HCT116 (cell line): ENCODE measurements around the gene OSBPL8. TPM values are rescaled to one million over a fixed set of nuclear protein-coding genes. Genes with fewer than 3 reads are reported as not detected.

Experiments
- ATAC-seq: fragments of 200-7000 bp; cut with Tn5 transposase; 2 replicates; pipeline ENCODE4 v1.9.1; 2020; ENCODE audit warnings: mild to moderate bottlenecking, moderate library complexity
- BruUV-seq: library from RNA; stranded (reverse); fragments of 400-500 nt; replicated peaks from 2 replicates; lab custom pipeline; 2021; lab: Mats Ljungman, UMichigan
- CTCF ChIA-PET: fragments of 300-600 bp; sonication (Branson Sonifier 250); formaldehyde crosslinking; loops from one replicate; lab custom pipeline; 2021; ENCODE audit warnings: antibody characterized with exemption; lab: Charles Lee
- POLR2A ChIA-PET: fragments of 300-600, 350-600 bp; sonication (Branson Sonifier 250); formaldehyde crosslinking; loops from one replicate; lab custom pipeline; 2021; ENCODE audit warnings: antibody characterized with exemption; lab: Charles Lee
- RAD21 ChIA-PET, 2 experiments: fragments of 300-600 bp; sonication (Branson Sonifier 250); formaldehyde crosslinking; loops; one replicate each; lab custom pipeline; 2023; ENCODE audit warnings: low total read pairs in 2 of 2; ENCODE audit not compliant: uncharacterized antibody in 2 of 2, unreplicated experiment in 2 of 2, low non-redundant PET in 1 of 2; lab: Charles Lee
- DNase-seq: peaks from one replicate; pipeline ENCODE4 v3.0.0-alpha.2; 2010; ENCODE audit warnings: low read depth, low spot score
- H2AFZ ChIP-seq: fragments of 200-600 bp; shearing (Covaris generic), sonication (generic); 2 replicates; pipeline ENCODE4 v1.6.1; 2017; ENCODE audit warnings: low read depth, mixed run types, mixed read lengths, antibody characterized with exemption, low read length; ENCODE audit not compliant: poor library complexity, severe bottlenecking
- H3K27ac ChIP-seq: 2 replicates; pipeline ENCODE4 v1.5.1; 2012; ENCODE audit warnings: low read depth, low read length
- H3K27me3 ChIP-seq: fragments of 200-600 bp; sonication (generic); 2 replicates; pipeline ENCODE4 v1.6.1; 2016; ENCODE audit warnings: mixed run types, low read length, mixed read lengths; ENCODE audit not compliant: insufficient read depth
- H3K36me3 ChIP-seq, 2 experiments: fragments of 200-500 bp in 1 of 2; fragments of 200-600 bp in 1 of 2; sonication (Bioruptor generic) in 1 of 2; sonication (generic) in 1 of 2; 2 replicates each; pipeline versions ENCODE4 v1.5.1 to v1.6.1; 2014 to 2016; ENCODE audit warnings: low read length in 2 of 2, inconsistent platforms in 1 of 2, mixed read lengths in 1 of 2, mixed run types in 1 of 2; ENCODE audit not compliant: insufficient read depth in 2 of 2, control insufficient read depth in 1 of 2
- H3K4me1 ChIP-seq, 2 experiments: fragments of 200-600 bp in 1 of 2; sonication (generic) in 1 of 2; 2 replicates each; pipeline versions ENCODE4 v1.5.1 to v1.6.1; 2012 to 2017; ENCODE audit warnings: low read length in 2 of 2, inconsistent platforms in 1 of 2, mild to moderate bottlenecking in 1 of 2, mixed read lengths in 1 of 2, mixed run types in 1 of 2, moderate library complexity in 1 of 2; ENCODE audit not compliant: insufficient read depth in 2 of 2, control insufficient read depth in 1 of 2
- H3K4me2 ChIP-seq: fragments of 200-600 bp; sonication (generic); 2 replicates; pipeline ENCODE4 v1.6.1; 2017; ENCODE audit warnings: mixed run types, low read length, mixed read lengths
- H3K4me3 ChIP-seq, 2 experiments: fragments of 200-600 bp in 1 of 2; sonication (generic) in 1 of 2; replicated peaks in 1 of 2; 2 replicates each; pipeline ENCODE4 v1.5.1; 2011 to 2016; ENCODE audit warnings: low read length in 2 of 2, control low read depth in 1 of 2, low read depth in 1 of 2, mild to moderate bottlenecking in 1 of 2, mixed read lengths in 1 of 2, mixed run types in 1 of 2
- H3K79me2 ChIP-seq: fragments of 200-600 bp; sonication (generic); 2 replicates; pipeline ENCODE4 v1.6.1; 2017; ENCODE audit warnings: mild to moderate bottlenecking, mixed run types, low read length, moderate library complexity, mixed read lengths; ENCODE audit not compliant: insufficient read depth
- H3K9ac ChIP-seq: fragments of 200-600 bp; sonication (generic); 2 replicates; pipeline ENCODE4 v1.6.1; 2016; ENCODE audit warnings: low read length, mixed read lengths
- H3K9me2 ChIP-seq: fragments of 200-600 bp; sonication (generic), shearing (Covaris generic); 2 replicates; pipeline ENCODE4 v1.6.1; 2017; ENCODE audit warnings: mixed run types, mild to moderate bottlenecking, moderate library complexity; ENCODE audit not compliant: insufficient read depth
- H3K9me3 ChIP-seq, 2 experiments: fragments of 200-500 bp in 1 of 2; fragments of 200-600 bp in 1 of 2; sonication (Bioruptor generic) in 1 of 2; sonication (generic) in 1 of 2; 2 replicates each; pipeline ENCODE4 v1.6.1; 2014 to 2017; ENCODE audit warnings: low read length in 2 of 2, mixed read lengths in 2 of 2, inconsistent platforms in 1 of 2, low read depth in 1 of 2, mild to moderate bottlenecking in 1 of 2, mixed run types in 1 of 2, moderate library complexity in 1 of 2; ENCODE audit not compliant: control insufficient read depth in 1 of 2, insufficient read depth in 1 of 2
- H4K20me1 ChIP-seq: fragments of 200-600 bp; sonication (generic), shearing (Covaris generic); 2 replicates; pipeline ENCODE4 v1.6.1; 2017; ENCODE audit warnings: mixed run types, mild to moderate bottlenecking, moderate library complexity; ENCODE audit not compliant: insufficient read depth
- CEBPB ChIP-seq: IDR thresholded peaks from 2 replicates; pipeline ENCODE4 v1.6.1; 2012; ENCODE audit warnings: low read depth
- EZH2 ChIP-seq: fragments of 200-600 bp; sonication (generic); IDR thresholded peaks from 2 replicates; pipeline ENCODE4 v1.6.1; 2017; ENCODE audit warnings: antibody characterized with exemption, mixed run types
- JUND ChIP-seq: IDR thresholded peaks from 2 replicates; pipeline ENCODE4 v1.6.1; 2012
- POLR2AphosphoS5 ChIP-seq: IDR thresholded peaks from 2 replicates; pipeline ENCODE4 v1.6.1; 2011; ENCODE audit warnings: mild to moderate bottlenecking, low read depth, low read length, moderate library complexity
- TCF7L2 ChIP-seq: IDR thresholded peaks from 2 replicates; pipeline ENCODE4 v1.7.0; 2011; ENCODE audit warnings: borderline replicate concordance, inconsistent platforms; ENCODE audit not compliant: insufficient read depth, insufficient read length; ENCODE audit errors: extremely low read depth
- intact Hi-C: fragments of 100-400 bp; cut with micrococcal nuclease; formaldehyde crosslinking; loops from 2 replicates; pipeline ENCODE4 v1.10.0; 2022
- total RNA-seq: library from RNA; stranded (reverse); gene quantifications from one replicate; pipeline ENCODE4 v1.2.1, GENCODE V29; 2021; ENCODE audit not compliant: unreplicated experiment
- TF ChIP-seq, protein P1 (sequence below): IDR thresholded peaks from 2 replicates; pipeline ENCODE4 v1.6.1; 2012; ENCODE audit warnings: low read depth
- TF ChIP-seq, protein P2 (sequence below): IDR thresholded peaks from 2 replicates; pipeline ENCODE4 v1.6.1; 2012

The OSBPL8 gene
- total RNA-seq, 1 experiment from 2014 or later = 115 TPM

DNA sequence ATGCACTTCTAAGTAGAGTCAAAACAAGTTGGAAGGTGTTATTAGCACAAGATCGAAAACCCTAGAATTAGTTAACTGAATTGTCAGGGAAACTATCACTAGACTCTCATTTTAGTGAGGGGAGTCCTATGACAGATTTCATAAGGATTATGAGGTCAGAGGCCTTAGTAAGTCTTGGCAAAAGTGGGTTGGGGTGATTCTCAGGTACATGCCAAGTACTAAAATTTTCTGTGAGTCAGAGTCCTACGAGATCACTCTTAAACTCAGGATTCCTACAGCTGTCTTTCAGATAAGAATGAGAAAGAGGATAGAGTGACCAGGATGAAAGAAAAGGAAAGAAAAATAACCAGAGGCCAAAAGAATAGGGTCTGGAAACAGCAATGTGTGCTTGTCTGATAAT lies 160.5 kb downstream of the OSBPL8 start:
- no peaks in the 10 kb centered on the region for H3K79me2 ChIP-seq
- no peak for ATAC-seq
- no peaks in the 10 kb centered on the region for H3K9me2 ChIP-seq
- no peak overlapping the region for H3K4me2 ChIP-seq
- H4K20me1 ChIP-seq = no peaks in the 10 kb centered on the region
- no peaks in the 10 kb centered on the region for H3K9me3 ChIP-seq
- ChIA-PET CTCF (no interaction called here), POLR2A (no interaction called here)
- no peaks in the 10 kb centered on the region for H3K27me3 ChIP-seq
- H3K36me3 ChIP-seq = peaks cover 4 to 8% of the 10 kb centered on the region in 2 experiments; a peak in 1 of 4 replicates
- no peak overlapping the region for H3K4me3 ChIP-seq
- no peak overlapping the region for H2AFZ ChIP-seq
- no peak overlapping the region for H3K9ac ChIP-seq
- DNase-seq = no peak
- no TSS peak for BruUV-seq
- no peaks in the 10 kb centered on the region for H3K4me1 ChIP-seq
- intact Hi-C loops = no loop called here
- TF ChIP-seq TCF7L2 = no peak
- no peak for TF ChIP-seq POLR2AphosphoS5
- TF ChIP-seq, all 23 proteins: peak for 0
- no peak overlapping the region for H3K27ac ChIP-seq
- RAD21 ChIA-PET = no interaction called here

DNA sequence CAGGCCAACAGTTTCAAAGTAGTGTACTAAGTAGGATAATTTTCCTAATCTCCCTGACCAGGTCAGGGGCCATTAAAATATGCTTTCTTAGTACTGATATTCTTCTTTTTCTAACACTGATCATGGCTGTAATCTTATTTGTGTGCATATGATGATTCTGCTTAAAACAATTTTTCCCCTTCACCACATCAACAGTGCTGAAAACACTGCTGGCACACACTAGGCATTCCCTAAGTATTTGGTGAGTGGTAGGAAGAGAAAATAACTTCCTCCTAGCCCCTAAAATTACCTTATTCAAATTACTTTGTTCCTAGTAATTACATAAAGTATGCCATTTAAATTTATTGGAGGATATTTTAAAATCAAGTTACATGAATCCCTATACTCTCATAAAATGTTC lies 161.5 kb downstream of the OSBPL8 start:
- Histone ChIP-seq H3K4me3 (no peak overlapping the region), H3K9me2 (no peaks in the 10 kb centered on the region), H3K36me3 (peaks cover 4 to 8% of the 10 kb centered on the region in 2 experiments; a peak in 1 of 4 replicates), H3K79me2 (no peaks in the 10 kb centered on the region), H3K9ac (no peak overlapping the region), H3K27me3 (no peaks in the 10 kb centered on the region), H4K20me1 (no peaks in the 10 kb centered on the region), H2AFZ (no peak overlapping the region), H3K4me2 (no peak overlapping the region), H3K27ac (no peak overlapping the region), H3K9me3 (no peaks in the 10 kb centered on the region), H3K4me1 (no peaks in the 10 kb centered on the region)
- ChIA-PET CTCF (no interaction called here), POLR2A (no interaction called here), RAD21 (no interaction called here)
- intact Hi-C loops = no loop called here
- no TSS peak for BruUV-seq
- no peak for DNase-seq
- no peak for ATAC-seq
- no peak for TF ChIP-seq EZH2
- TF ChIP-seq, protein P1, sequence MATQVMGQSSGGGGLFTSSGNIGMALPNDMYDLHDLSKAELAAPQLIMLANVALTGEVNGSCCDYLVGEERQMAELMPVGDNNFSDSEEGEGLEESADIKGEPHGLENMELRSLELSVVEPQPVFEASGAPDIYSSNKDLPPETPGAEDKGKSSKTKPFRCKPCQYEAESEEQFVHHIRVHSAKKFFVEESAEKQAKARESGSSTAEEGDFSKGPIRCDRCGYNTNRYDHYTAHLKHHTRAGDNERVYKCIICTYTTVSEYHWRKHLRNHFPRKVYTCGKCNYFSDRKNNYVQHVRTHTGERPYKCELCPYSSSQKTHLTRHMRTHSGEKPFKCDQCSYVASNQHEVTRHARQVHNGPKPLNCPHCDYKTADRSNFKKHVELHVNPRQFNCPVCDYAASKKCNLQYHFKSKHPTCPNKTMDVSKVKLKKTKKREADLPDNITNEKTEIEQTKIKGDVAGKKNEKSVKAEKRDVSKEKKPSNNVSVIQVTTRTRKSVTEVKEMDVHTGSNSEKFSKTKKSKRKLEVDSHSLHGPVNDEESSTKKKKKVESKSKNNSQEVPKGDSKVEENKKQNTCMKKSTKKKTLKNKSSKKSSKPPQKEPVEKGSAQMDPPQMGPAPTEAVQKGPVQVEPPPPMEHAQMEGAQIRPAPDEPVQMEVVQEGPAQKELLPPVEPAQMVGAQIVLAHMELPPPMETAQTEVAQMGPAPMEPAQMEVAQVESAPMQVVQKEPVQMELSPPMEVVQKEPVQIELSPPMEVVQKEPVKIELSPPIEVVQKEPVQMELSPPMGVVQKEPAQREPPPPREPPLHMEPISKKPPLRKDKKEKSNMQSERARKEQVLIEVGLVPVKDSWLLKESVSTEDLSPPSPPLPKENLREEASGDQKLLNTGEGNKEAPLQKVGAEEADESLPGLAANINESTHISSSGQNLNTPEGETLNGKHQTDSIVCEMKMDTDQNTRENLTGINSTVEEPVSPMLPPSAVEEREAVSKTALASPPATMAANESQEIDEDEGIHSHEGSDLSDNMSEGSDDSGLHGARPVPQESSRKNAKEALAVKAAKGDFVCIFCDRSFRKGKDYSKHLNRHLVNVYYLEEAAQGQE = no peak
- TF ChIP-seq CEBPB = no peak
- TF ChIP-seq, protein P2, sequence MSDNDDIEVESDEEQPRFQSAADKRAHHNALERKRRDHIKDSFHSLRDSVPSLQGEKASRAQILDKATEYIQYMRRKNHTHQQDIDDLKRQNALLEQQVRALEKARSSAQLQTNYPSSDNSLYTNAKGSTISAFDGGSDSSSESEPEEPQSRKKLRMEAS = no peak
- TF ChIP-seq JUND = no peak
